ENCODE data around the gene CNTNAP3.
"Not testable (repeated sequence)": the region's sequence is repeated elsewhere in the genome, so short reads cannot be mapped to it uniquely, and the experiment has no call there.

- not testable (repeated sequence) for TF ChIP-seq CTCF (conservative IDR thresholded peaks at IDR 0.05); ZFX (IDR thresholded peaks at IDR 0.05)
Measured at GRCh38 chr9:39046833-39047232, 241.1 kb downstream of the CNTNAP3 start.

Measured in C4-2B (cell line).